Stomach (tissue), 4 donors: Measurements from ENCODE around the gene NT5DC3.

ENCODE experiments used
- EP300 ChIP-seq: sonication (generic); formaldehyde crosslinking; IDR thresholded peaks from one replicate; pipeline ENCODE4 v1.6.1; 2017; ENCODE audit warnings: antibody characterized with exemption
- POLR2A ChIP-seq, 4 donors: fragments of 450-650 bp; IDR thresholded peaks; one replicate each; pipeline ENCODE4 v1.6.1; 2016; ENCODE audit warnings: antibody characterized with exemption in 4 of 4, control low read depth in 2 of 4, mild to moderate bottlenecking in 1 of 4, moderate library complexity in 1 of 4
- TF ChIP-seq, protein P1 (sequence below), 7 experiments: fragments of 450-650 bp in 4 of 7; fragments of 200-600 bp in 3 of 7; sonication (generic) in 3 of 7; IDR thresholded peaks; one replicate each; pipeline ENCODE4 v1.5.1; 2016 to 2019; ENCODE audit warnings: antibody characterized with exemption in 7 of 7, control low read depth in 2 of 7, mild to moderate bottlenecking in 1 of 7

- TF ChIP-seq EP300, result no peak
- TF ChIP-seq, protein P1, sequence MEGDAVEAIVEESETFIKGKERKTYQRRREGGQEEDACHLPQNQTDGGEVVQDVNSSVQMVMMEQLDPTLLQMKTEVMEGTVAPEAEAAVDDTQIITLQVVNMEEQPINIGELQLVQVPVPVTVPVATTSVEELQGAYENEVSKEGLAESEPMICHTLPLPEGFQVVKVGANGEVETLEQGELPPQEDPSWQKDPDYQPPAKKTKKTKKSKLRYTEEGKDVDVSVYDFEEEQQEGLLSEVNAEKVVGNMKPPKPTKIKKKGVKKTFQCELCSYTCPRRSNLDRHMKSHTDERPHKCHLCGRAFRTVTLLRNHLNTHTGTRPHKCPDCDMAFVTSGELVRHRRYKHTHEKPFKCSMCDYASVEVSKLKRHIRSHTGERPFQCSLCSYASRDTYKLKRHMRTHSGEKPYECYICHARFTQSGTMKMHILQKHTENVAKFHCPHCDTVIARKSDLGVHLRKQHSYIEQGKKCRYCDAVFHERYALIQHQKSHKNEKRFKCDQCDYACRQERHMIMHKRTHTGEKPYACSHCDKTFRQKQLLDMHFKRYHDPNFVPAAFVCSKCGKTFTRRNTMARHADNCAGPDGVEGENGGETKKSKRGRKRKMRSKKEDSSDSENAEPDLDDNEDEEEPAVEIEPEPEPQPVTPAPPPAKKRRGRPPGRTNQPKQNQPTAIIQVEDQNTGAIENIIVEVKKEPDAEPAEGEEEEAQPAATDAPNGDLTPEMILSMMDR (IDR thresholded peaks at IDR 0.05), result no peak
- no peak for TF ChIP-seq POLR2A (IDR thresholded peaks at IDR 0.05)
Measured at GRCh38 chr12:103794309-103795213, 46.5 kb downstream of the NT5DC3 start.
